SJSA1 (cell line): ENCODE data around the gene ADAM12. TPM values are rescaled to one million over a fixed set of nuclear protein-coding genes. Genes with fewer than 3 reads are reported as not detected.
"Not testable (repeated sequence)": the region's sequence is repeated elsewhere in the genome, so short reads cannot be mapped to it uniquely, and the experiment has no call there.

ENCODE experiments used
- DNase-seq, 2 experiments: peaks; one replicate each; pipeline ENCODE4 v3.0.0-alpha.2; 2015 to 2020; ENCODE audit warnings: low spot score in 2 of 2, low read depth in 1 of 2
- H3K27ac ChIP-seq: fragments of 250-450 bp; sonication (Bioruptor Pico); 2 replicates; pipeline ENCODE4 v1.5.1; 2020; ENCODE audit warnings: mild to moderate bottlenecking, moderate library complexity
- H3K27me3 ChIP-seq: fragments of 250-450 bp; sonication (Bioruptor Pico); replicated peaks from 2 replicates; pipeline ENCODE4 v1.5.1; 2020; ENCODE audit warnings: mild to moderate bottlenecking, moderate library complexity
- H3K36me3 ChIP-seq: fragments of 250-450 bp; sonication (Bioruptor Pico); 2 replicates; pipeline ENCODE4 v1.5.1; 2020; ENCODE audit warnings: mild to moderate bottlenecking
- H3K4me1 ChIP-seq: fragments of 250-450 bp; sonication (Bioruptor Pico); replicated peaks from 2 replicates; pipeline ENCODE4 v1.6.1; 2021; ENCODE audit warnings: mild to moderate bottlenecking
- H3K4me3 ChIP-seq: fragments of 250-450 bp; sonication (Bioruptor Pico); 2 replicates; pipeline ENCODE4 v1.5.1; 2020; ENCODE audit warnings: mild to moderate bottlenecking
- H3K9me3 ChIP-seq: fragments of 250-450 bp; sonication (Bioruptor Pico); replicated peaks from 2 replicates; pipeline ENCODE4 v1.5.1; 2020; ENCODE audit warnings: mild to moderate bottlenecking
- total RNA-seq: library from RNA; depleted of rRNA; stranded (reverse); fragments of >200 nt; shearing (Covaris generic); gene quantifications from 2 replicates; pipeline ENCODE4 v1.2.3, GENCODE V29; 2014

The ADAM12 gene
- total RNA-seq, 1 experiment from 2014 or later: 3.6 TPM

- no peak overlapping the region for H3K4me3 ChIP-seq
- H3K27ac ChIP-seq: no peak overlapping the region
- DNase-seq: no peak
Measured at GRCh38 chr10:125976960-125977605, 411.2 kb downstream of the ADAM12 start.

GRCh38 chr10:125970077-125970630 lies 418.1 kb downstream of the ADAM12 start:
- H3K36me3 ChIP-seq, H3K4me1 ChIP-seq, H3K27me3 ChIP-seq, H3K9me3 ChIP-seq, H3K4me3 ChIP-seq, H3K27ac ChIP-seq, DNase-seq: not testable (repeated sequence)

More at GRCh38 chr10:125976960-125977605, 411.2 kb downstream of the ADAM12 start:
- H3K9me3 ChIP-seq: 0 out of 2 replicates have a peak, but pooled peaks cover 2% of the 10 kb centered on the region
- H3K36me3 ChIP-seq: no peaks in the 10 kb centered on the region
- H3K27me3 ChIP-seq: no peaks in the 10 kb centered on the region
- H3K4me1 ChIP-seq: peaks cover 5% of the 10 kb centered on the region

GRCh38 chr10:125967533-125967932 lies 420.7 kb downstream of the ADAM12 start:
- Histone ChIP-seq H3K27me3 (peaks cover 5% of the 10 kb centered on the region), H3K36me3 (no peaks in the 10 kb centered on the region), H3K4me3 (no peak overlapping the region)

GRCh38 chr10:125964558-125964957 lies 423.7 kb downstream of the ADAM12 start:
- Histone ChIP-seq H3K9me3 (no peaks in the 10 kb centered on the region), H3K4me1 (no peaks in the 10 kb centered on the region), H3K27ac (no peak overlapping the region), H3K4me3 (no peak overlapping the region), H3K36me3 (no peaks in the 10 kb centered on the region), H3K27me3 (peaks cover 5% of the 10 kb centered on the region)
- DNase-seq: no peak

More at GRCh38 chr10:125967533-125967932, 420.7 kb downstream of the ADAM12 start:
- no peak for DNase-seq
- no peak overlapping the region for H3K27ac ChIP-seq
- no peaks in the 10 kb centered on the region for H3K9me3 ChIP-seq
- H3K4me1 ChIP-seq: no peaks in the 10 kb centered on the region
